ENCODE data around the gene DNAH2.

DNAH2 gene

DNA sequence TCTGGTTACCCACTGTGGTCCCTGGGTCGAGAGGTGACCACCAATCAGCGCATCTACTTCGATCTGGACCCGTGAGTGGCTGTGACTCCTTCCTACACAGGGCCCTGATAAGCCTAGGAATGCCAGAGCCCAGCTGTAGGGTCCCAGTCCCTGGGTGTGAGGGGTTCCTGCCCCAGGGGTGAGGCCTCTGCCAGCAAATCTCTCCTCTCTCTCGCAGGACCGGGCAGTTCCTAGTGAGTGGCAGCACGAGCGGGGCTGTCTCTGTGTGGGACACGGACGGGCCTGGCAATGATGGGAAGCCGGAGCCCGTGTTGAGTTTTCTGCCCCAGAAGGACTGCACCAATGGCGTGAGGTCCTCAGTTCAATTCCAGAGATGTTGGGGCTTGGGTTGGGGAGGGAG, 14.8 kb upstream of the DNAH2 start:
- no peak for DNase-seq (ENCODE audit: low spot score)

GRCh38 chr17:7703584-7704479, 13.7 kb upstream of the DNAH2 start:
- DNase-seq (ENCODE audit: low spot score) = no peak

DNA sequence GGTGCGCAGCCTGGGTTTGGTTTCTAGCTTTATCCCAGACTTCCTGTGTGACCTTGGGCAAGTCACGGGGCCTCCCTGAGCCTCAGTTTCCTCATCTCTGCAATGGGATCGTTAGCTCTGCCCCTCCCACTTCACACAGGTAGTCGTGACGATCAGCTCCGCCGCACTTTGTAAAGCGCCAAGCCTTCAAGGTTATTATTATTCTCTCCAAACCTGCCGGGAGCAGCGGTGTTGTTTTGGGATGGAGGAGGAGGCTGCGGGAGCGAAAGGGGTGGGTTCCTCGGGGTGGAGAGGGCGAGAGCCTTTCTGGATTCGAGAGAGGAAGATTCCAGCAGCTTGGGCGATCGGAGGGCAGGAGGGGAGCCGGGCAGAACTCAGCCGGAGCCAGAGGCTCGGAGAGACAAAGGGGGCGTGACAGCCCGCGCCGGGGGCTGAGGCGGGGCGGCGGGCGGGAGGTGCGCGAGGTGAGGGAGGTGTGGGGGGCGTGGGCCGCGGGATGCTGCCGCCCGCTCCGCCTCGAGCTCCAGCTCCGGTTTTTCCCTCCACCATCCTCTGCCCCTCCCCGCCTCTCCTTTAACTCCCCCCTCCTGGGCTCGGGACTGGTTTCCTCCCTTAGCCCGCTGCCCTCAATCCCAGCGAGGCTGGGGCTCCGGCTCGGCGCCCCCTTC, 12.8 kb upstream of the DNAH2 start, which contains the start of gene EFNB3:
Gene EFNB3 (plus strand): TSS at position 602 of the 668 bp plus-strand sequence. CDS start 397 bp downstream, outside the sequence.
- no peak for DNase-seq (ENCODE audit: low spot score)

DNA sequence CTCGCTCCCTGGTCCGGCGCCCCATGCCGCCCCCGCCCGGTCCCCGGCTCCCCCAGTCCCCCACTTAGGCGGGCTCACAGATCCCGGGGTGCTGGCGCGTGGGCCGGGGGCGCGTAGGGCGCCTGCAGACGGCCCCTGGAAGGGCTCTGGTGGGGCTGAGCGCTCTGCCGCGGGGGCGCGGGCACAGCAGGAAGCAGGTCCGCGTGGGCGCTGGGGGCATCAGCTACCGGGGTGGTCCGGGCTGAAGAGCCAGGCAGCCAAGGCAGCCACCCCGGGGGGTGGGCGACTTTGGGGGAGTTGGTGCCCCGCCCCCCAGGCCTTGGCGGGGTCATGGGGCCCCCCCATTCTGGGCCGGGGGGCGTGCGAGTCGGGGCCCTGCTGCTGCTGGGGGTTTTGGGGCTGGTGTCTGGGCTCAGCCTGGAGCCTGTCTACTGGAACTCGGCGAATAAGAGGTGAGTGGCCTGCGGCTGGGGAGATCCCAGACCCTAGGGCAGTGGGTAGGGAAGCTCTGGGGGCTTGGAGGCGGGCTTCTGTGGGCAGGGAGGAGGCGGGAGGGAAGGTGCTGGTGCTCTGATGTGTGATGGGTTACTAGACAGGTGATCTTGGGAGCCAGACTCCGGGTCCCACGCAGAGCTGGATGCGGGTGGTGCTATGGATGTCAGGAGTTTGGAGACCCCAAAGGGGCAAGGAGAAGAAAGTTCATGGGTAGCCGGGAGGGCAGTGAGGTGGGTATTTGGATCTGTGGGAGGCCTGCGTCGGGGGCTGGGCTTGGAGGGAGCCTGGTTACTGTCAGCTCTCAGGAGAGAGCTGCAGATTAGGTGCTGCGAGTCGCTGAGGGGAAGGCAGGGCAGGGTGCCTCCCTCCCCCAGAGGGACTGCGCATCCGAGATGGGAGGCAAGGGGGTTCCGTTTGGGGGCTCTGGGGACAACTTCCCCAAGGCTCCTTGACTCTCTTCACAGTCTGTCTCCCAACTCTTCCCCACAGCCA, 12.0 kb upstream of the DNAH2 start:
- no peak for DNase-seq (ENCODE audit: low spot score)

DNA sequence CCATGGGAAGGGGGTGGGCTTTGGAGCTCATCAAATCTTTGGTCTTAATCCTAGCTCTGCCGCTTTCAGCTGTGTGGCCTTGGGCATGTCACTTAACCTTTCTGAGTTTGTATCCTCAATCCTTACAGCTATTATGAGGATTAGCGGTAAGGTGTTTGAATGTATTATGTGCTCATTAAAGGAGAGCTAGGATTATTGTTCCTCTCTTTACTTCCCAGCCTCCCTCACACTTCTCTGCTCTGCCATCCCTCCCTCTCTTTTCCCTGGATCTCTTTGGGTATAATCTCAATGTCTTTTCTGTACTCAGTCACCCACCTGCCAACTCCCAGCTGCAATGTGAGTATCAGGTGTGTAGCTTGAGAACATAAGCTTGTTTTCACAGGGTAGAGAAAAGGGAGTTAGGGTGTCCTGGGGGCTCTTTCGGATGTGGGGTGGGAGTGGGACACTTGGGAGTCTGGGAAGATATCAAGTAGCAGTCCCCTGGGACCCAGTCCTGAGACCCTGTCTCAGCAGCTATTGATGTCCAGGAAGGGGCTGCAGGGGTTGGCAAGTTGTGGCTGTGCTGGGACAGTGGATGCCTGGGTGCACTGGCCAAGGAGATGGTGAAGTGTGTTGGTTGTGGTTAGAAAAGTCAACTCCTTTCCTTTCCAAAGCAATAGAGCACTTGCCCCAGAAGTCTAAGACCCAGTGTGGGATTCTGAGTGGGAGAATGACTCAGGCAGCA, 10.8 kb upstream of the DNAH2 start:
- no peak for DNase-seq (ENCODE audit: low spot score)

GRCh38 chr17:7707446-7707845, 10.1 kb upstream of the DNAH2 start:
- DNase-seq (ENCODE audit: low spot score) = no peak

DNA sequence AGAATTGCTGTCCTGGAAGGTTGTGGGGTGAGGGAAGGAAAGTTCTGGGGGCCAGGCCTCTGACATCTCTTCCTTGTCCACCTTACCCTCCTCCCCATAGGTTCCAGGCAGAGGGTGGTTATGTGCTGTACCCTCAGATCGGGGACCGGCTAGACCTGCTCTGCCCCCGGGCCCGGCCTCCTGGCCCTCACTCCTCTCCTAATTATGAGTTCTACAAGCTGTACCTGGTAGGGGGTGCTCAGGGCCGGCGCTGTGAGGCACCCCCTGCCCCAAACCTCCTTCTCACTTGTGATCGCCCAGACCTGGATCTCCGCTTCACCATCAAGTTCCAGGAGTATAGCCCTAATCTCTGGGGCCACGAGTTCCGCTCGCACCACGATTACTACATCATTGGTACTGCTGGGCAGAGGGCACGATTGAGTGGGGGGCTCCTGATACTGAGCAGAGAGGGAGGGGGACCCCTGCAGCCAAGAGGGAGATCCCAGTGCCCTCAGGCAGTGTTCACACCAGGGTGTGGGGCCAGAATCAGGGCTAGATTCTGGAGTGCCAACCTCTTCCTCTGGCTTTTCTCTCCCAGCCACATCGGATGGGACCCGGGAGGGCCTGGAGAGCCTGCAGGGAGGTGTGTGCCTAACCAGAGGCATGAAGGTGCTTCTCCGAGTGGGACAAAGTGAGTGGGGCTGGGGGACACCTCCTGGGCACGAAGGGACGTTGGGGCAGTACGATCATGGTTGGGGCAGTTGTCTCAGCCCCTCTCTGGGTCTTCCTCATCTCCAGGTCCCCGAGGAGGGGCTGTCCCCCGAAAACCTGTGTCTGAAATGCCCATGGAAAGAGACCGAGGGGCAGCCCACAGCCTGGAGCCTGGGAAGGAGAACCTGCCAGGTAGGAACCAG, 9.4 kb upstream of the DNAH2 start:
- DNase-seq (ENCODE audit: low spot score) = no peak

DNA sequence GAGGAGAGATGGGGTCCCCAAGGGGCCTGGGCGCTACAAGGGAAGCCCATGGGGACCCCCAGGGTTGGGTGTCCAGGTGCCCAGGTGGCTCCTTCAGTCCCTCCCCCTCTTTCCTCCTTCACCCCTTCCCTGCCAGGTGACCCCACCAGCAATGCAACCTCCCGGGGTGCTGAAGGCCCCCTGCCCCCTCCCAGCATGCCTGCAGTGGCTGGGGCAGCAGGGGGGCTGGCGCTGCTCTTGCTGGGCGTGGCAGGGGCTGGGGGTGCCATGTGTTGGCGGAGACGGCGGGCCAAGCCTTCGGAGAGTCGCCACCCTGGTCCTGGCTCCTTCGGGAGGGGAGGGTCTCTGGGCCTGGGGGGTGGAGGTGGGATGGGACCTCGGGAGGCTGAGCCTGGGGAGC, 8.5 kb upstream of the DNAH2 start:
- DNase-seq (ENCODE audit: low spot score) = no peak

- DNase-seq (ENCODE audit: low spot score) = no peak
Observed at GRCh38 chr17:7710301-7710700, 7.2 kb upstream of the DNAH2 start.

DNA sequence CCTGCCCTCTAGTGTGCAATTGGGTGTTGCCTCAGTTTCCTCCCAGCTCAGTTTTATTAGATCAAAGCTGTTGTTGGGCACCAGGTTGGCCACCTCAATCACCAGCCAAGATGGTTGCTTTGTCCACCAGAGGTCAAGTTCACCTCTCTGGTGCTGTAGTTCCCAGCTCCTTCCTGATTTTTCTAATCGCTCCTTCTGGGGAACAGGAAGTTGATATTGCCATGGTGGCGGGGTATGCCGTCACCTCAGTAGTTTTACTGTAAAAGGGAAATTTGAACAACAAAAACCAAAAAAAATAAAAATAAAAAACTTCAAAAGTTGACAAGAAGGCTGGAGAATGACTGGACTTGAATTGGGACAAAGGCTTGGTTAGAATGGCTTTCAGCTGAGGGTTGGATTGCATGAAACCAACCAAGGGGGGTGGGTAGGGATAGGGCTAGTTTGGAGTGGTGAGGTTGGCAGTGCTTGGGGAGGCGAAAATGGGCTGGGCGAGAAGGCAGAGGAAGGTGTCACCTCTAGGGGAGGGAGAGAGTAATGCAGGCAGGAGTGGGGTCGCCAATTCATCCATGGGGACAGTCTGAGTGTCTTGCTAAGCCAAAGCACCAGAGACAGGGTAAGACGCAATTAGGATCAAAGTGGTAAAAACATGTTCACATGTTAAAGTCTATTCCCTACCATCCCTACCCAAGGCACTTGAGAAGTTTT, 6.3 kb upstream of the DNAH2 start:
- no peak for DNase-seq (ENCODE audit: low spot score)

DNA sequence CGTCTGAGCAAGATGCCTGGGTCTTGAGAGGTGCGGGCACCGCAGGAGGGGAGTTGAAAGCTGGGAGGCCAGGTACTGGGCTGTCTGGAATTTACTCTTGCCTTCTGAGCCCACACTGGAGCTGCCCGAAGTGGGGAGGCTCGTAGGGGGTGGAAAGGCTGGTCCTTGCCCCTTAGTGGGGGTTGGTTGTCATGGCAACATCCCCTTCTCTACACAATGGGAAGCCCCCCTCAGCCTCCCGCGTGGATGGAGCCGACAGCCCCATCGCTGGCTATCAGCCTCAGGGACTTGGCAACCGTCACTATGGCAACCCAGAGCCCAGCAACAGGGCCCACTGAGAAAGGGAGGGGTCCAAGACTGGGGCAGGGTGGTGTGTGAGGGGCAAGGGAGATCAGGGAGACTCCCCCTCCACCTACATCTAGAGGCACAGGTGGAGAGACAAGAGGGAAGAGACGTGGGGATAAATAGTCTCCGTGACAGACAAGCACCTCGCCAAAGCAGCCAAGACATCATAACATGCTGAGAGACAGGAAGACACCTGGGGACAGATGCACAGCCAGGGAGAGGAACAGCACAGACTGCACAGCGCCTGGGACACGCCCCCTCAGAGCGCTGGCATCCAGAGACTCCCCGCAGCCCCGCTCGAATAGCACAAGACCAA, 5.3 kb upstream of the DNAH2 start:
- DNase-seq (ENCODE audit: low spot score) = no peak

DNA sequence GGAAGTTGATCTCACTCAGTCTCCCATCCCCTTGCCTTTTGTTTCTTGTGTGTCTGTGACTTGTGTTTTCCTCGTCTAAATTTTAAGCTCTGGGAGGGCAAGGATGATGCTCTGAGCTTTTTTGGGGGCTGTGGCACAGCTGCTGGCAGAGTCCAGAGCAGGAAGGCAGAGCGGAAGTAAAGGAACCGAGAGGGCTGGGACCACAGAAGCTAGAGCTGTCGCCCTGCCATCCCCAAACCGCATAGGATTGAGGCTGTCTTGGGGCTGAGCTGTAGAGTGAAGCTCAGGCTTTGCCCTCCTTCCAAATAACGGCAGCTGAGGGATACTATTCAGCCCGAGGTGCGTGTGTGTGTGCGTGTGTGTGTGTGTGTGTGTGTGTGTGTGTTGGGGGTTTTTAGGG, 3.8 kb upstream of the DNAH2 start:
- DNase-seq (ENCODE audit: low spot score) = no peak

DNA sequence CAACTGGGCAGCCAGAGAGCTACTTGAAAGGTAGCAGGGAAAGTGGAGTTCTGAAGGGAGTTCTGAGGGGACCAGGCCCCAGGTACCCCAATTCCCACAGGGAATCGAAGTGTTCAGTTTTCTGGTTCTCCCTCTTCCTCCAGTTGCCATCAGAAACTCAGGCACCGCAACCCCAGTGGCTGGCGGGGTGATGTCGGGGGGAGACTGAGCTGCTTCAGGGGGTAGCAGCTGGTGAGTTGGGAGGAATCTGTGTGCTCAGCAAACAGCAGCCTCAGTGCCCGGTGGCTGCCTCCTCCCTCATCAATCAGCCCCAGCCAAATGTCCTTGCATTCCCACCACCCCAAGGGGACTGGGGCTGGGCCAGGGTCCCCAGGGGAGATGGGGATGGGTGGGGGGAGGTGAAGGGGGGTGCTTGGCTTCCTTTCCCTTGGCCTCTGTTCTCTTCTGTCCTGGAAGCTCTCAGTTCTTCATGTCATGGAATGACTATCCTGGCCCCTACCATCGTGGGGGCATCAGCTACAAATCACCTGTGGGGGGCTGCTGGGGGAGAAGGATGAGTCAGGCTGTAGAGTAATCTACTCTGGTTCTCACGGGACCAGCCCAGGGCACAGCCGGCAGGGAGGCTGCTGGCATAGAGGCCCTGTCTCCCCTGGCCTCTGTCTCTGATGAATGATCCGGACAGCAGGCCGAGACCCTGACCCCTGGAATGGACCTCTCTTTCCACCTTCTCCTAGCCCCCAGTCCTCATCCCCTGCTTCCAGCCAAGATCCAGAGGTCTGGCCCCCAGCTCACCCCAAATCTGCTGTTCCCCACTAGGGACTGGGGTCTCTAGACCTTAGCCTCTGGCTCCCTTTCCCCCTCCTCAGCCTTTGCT, 2.6 kb upstream of the DNAH2 start:
- DNase-seq (ENCODE audit: low spot score) = no peak

GRCh38 chr17:7715936-7716886, 1.3 kb upstream of the DNAH2 start:
- no peak for DNase-seq (ENCODE audit: low spot score)

- DNase-seq (ENCODE audit: low spot score) = no peak
Observed at GRCh38 chr17:7717756-7718350, 309 bp downstream of the DNAH2 start.

DNA sequence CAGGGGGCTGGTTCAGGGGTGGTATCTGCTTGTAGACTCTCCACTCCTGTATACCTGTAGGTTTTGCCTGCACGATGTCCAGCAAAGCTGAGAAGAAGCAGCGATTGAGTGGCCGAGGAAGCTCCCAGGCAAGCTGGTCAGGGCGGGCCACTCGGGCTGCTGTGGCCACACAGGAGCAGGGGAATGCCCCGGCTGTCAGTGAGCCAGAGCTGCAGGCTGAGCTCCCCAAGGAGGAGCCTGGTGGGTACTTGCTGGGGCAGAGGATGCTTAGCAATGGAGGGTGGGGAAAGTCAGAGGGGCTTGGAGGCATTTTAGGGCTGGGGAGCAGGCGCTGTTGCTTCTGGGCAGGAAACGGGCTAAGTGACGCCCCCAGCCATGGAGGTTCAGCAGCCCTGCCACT, 2.1 kb downstream of the DNAH2 start:
- no peak for DNase-seq (ENCODE audit: low spot score)

- no peak for DNase-seq (ENCODE audit: low spot score)
Observed at GRCh38 chr17:7720125-7720524, 2.6 kb downstream of the DNAH2 start.

Data from AG08396 (cell line).